Skeletal muscle tissue (tissue), 4 donors: ENCODE data around the gene CHRM1. TPM values are rescaled to one million over a fixed set of nuclear protein-coding genes. Genes with fewer than 3 reads are reported as not detected.

Experiments used
- H3K27ac ChIP-seq: one replicate; pipeline ENCODE4 v1.7.0; 2013; ENCODE audit warnings: mild to moderate bottlenecking, low read depth, low read length, inconsistent platforms
- H3K27me3 ChIP-seq, 3 donors: one replicate each; pipeline ENCODE4 v1.7.0; 2013; ENCODE audit warnings: low read length in 3 of 3; ENCODE audit not compliant: control insufficient read depth in 3 of 3, insufficient read depth in 3 of 3
- H3K36me3 ChIP-seq, 3 donors: one replicate each; pipeline ENCODE4 v1.7.0; 2013; ENCODE audit warnings: low read length in 3 of 3; ENCODE audit not compliant: control insufficient read depth in 3 of 3, insufficient read depth in 3 of 3
- H3K4me1 ChIP-seq, 3 donors: one replicate each; pipeline ENCODE4 v1.7.0; 2013; ENCODE audit warnings: low read length in 3 of 3, mild to moderate bottlenecking in 3 of 3; ENCODE audit not compliant: control insufficient read depth in 3 of 3, insufficient read depth in 3 of 3
- H3K4me3 ChIP-seq, 3 donors: one replicate each; pipeline ENCODE4 v1.7.0; 2013; ENCODE audit warnings: low read length in 3 of 3
- H3K9ac ChIP-seq, 3 donors: one replicate each; pipeline ENCODE4 v1.7.0; 2013; ENCODE audit warnings: low read length in 3 of 3, mild to moderate bottlenecking in 3 of 3, moderate library complexity in 2 of 3, low read depth in 1 of 3
- H3K9me3 ChIP-seq, 3 donors: one replicate each; pipeline ENCODE4 v1.7.0; 2013; ENCODE audit warnings: low read length in 3 of 3; ENCODE audit not compliant: control insufficient read depth in 3 of 3
- total RNA-seq: library from RNA; depleted of rRNA; stranded (reverse); fragments of >200 nt; gene quantifications from one replicate; pipeline ENCODE4 v1.2.3, GENCODE V29; 2014
- donor health status: Osteomylitis.

Gene CHRM1
- total RNA-seq, 1 donor from 2014 or later, result not detected

GRCh38 chr11:62905927-62906531 is 15.1 kb downstream of the CHRM1 start:
- peaks cover 20 to 26% (median 23%) of the 10 kb centered on the region in 3 donors for H3K4me1 ChIP-seq
- no peak overlapping the region for H3K4me3 ChIP-seq
- no peak overlapping the region for H3K9ac ChIP-seq
- H3K36me3 ChIP-seq, result no peaks in the 10 kb centered on the region
- H3K9me3 ChIP-seq, result no peaks in the 10 kb centered on the region
- no peaks in the 10 kb centered on the region for H3K27me3 ChIP-seq
- H3K27ac ChIP-seq, result no peak overlapping the region

- no peak overlapping the region for H3K27ac ChIP-seq
- H3K36me3 ChIP-seq, result no peaks in the 10 kb centered on the region
- no peaks in the 10 kb centered on the region for H3K9me3 ChIP-seq
- no peak overlapping the region for H3K4me3 ChIP-seq
- peaks cover 0 to 1% (median 0%) of the 10 kb centered on the region in 3 donors for H3K27me3 ChIP-seq
- peak overlapping the region in 1 of 3 donors; percentile 34 for H3K9ac ChIP-seq
- peaks cover 20 to 26% (median 23%) of the 10 kb centered on the region in 3 donors for H3K4me1 ChIP-seq
Measured at GRCh38 chr11:62905296-62905695, 15.9 kb downstream of the CHRM1 start.

GRCh38 chr11:62902932-62903331 is 18.2 kb downstream of the CHRM1 start:
- Histone ChIP-seq H3K9ac (no peak overlapping the region), H3K36me3 (no peaks in the 10 kb centered on the region), H3K27ac (no peak overlapping the region), H3K4me1 (peaks cover 4 to 13% (median 8%) of the 10 kb centered on the region in 3 donors), H3K27me3 (peaks cover 0 to 4% (median 0%) of the 10 kb centered on the region in 3 donors), H3K9me3 (no peaks in the 10 kb centered on the region), H3K4me3 (no peak overlapping the region)

- H3K9me3 ChIP-seq, result no peaks in the 10 kb centered on the region
- H3K9ac ChIP-seq, result no peak overlapping the region
Measured at GRCh38 chr11:62898027-62898426, 23.1 kb downstream of the CHRM1 start.

GRCh38 chr11:62897311-62897710 is 23.9 kb downstream of the CHRM1 start:
- Histone ChIP-seq H3K4me3 (no peak overlapping the region), H3K27ac (no peak overlapping the region), H3K27me3 (peaks cover 0 to 9% (median 0%) of the 10 kb centered on the region in 3 donors), H3K9ac (no peak overlapping the region), H3K4me1 (no peaks in the 10 kb centered on the region), H3K9me3 (no peaks in the 10 kb centered on the region), H3K36me3 (no peaks in the 10 kb centered on the region)

More at GRCh38 chr11:62898027-62898426, 23.1 kb downstream of the CHRM1 start:
- no peak overlapping the region for H3K4me3 ChIP-seq
- no peaks in the 10 kb centered on the region for H3K4me1 ChIP-seq
- peaks cover 0 to 9% (median 0%) of the 10 kb centered on the region in 3 donors for H3K27me3 ChIP-seq
- no peaks in the 10 kb centered on the region for H3K36me3 ChIP-seq
- no peak overlapping the region for H3K27ac ChIP-seq

- no peaks in the 10 kb centered on the region for H3K36me3 ChIP-seq
- no peak overlapping the region for H3K9ac ChIP-seq
- H3K27me3 ChIP-seq, result peaks cover 0 to 9% (median 0%) of the 10 kb centered on the region in 3 donors
- H3K4me3 ChIP-seq, result no peak overlapping the region
- H3K27ac ChIP-seq, result no peak overlapping the region
- no peaks in the 10 kb centered on the region for H3K4me1 ChIP-seq
- no peaks in the 10 kb centered on the region for H3K9me3 ChIP-seq
Measured at GRCh38 chr11:62896049-62896448, 25.1 kb downstream of the CHRM1 start.

GRCh38 chr11:62895501-62895900 is 25.7 kb downstream of the CHRM1 start:
- Histone ChIP-seq H3K4me3 (no peak overlapping the region), H3K36me3 (no peaks in the 10 kb centered on the region), H3K27ac (no peak overlapping the region), H3K27me3 (peaks cover 0 to 9% (median 0%) of the 10 kb centered on the region in 3 donors), H3K9ac (no peak overlapping the region), H3K4me1 (peaks cover 0 to 1% (median 0%) of the 10 kb centered on the region in 3 donors), H3K9me3 (no peaks in the 10 kb centered on the region)

GRCh38 chr11:62892077-62892922 is 28.9 kb downstream of the CHRM1 start:
- Histone ChIP-seq H3K4me3 (no peak overlapping the region), H3K9me3 (no peaks in the 10 kb centered on the region), H3K27ac (no peak overlapping the region), H3K27me3 (peaks cover 0 to 6% (median 0%) of the 10 kb centered on the region in 3 donors), H3K9ac (no peak overlapping the region), H3K36me3 (peaks cover 19 to 22% (median 20%) of the 10 kb centered on the region in 3 donors), H3K4me1 (peaks cover 17 to 21% (median 17%) of the 10 kb centered on the region in 3 donors)

- H3K9ac ChIP-seq, result peak overlapping the region in 2 of 3 donors; percentile 3 to 50
Measured at GRCh38 chr11:62889484-62890437, 31.4 kb downstream of the CHRM1 start.

More at GRCh38 chr11:62889484-62890437, 31.4 kb downstream of the CHRM1 start:
- peak overlapping the region; percentile 26 for H3K27ac ChIP-seq
- H3K9me3 ChIP-seq, result no peaks in the 10 kb centered on the region
- H3K4me3 ChIP-seq, result peak overlapping the region in 1 of 3 donors; percentile 14
- H3K27me3 ChIP-seq, result no peaks in the 10 kb centered on the region
- peaks cover 43 to 47% (median 45%) of the 10 kb centered on the region in 3 donors for H3K36me3 ChIP-seq
- H3K4me1 ChIP-seq, result peaks cover 17 to 23% (median 20%) of the 10 kb centered on the region in 3 donors
